Caco-2 (cell line): ENCODE data around the gene SZRD1. TPM values are rescaled to one million over a fixed set of nuclear protein-coding genes. Genes with fewer than 3 reads are reported as not detected.
A peak's percentile ranks its signal among the peaks of the same experiment; 100 is the strongest.

Experiments
- Bru-seq: library from RNA; stranded (reverse); fragments of 400-500 nt; gene quantifications from one replicate; lab custom pipeline; 2021; lab: Mats Ljungman, UMichigan
- BruChase-seq, 2 experiments: library from RNA; stranded (reverse); fragments of 400-500 nt; gene quantifications; one replicate each; lab custom pipeline; 2021; lab: Mats Ljungman, UMichigan
- BruUV-seq: library from RNA; stranded (reverse); fragments of 400-500 nt; replicated peaks from 2 replicates; lab custom pipeline; 2021; lab: Mats Ljungman, UMichigan
- CTCF ChIA-PET: fragments of 300-600 bp; sonication (Branson Sonifier 250); formaldehyde crosslinking; loops from one replicate; lab custom pipeline; 2022; ENCODE audit warnings: antibody characterized with exemption; lab: Charles Lee
- POLR2A ChIA-PET: fragments of 300-600 bp; sonication (Branson Sonifier 250); formaldehyde crosslinking; loops from one replicate; lab custom pipeline; 2022; ENCODE audit warnings: antibody characterized with exemption; lab: Charles Lee
- DNase-seq, 2 experiments: peaks; one replicate each; pipeline versions ENCODE4 v3.0.0 to v3.0.0-alpha.2; 2020 to 2022
- H3K27me3 ChIP-seq: replicated peaks from 2 replicates; pipeline ENCODE4 v1.6.0; 2011; ENCODE audit warnings: low read length; ENCODE audit not compliant: control insufficient read depth, insufficient read depth
- H3K36me3 ChIP-seq: 2 replicates; pipeline ENCODE4 v1.5.1; 2011; ENCODE audit warnings: low read length; ENCODE audit not compliant: control insufficient read depth, insufficient read depth
- H3K4me1 ChIP-seq: fragments of 250-450 bp; sonication (Bioruptor Pico); 2 replicates; pipeline ENCODE4 v1.5.1; 2020; ENCODE audit warnings: mild to moderate bottlenecking
- H3K4me3 ChIP-seq: 2 replicates; pipeline ENCODE4 v1.5.1; 2011; ENCODE audit warnings: low read depth, mild to moderate bottlenecking, control low read depth, low read length
- H3K9me3 ChIP-seq: fragments of 250-450 bp; sonication (Bioruptor Pico); 2 replicates; pipeline ENCODE4 v1.5.1; 2020; ENCODE audit warnings: mild to moderate bottlenecking, moderate library complexity
- H3K27ac Mint-ChIP-seq: one replicate; pipeline ENCODE4 v1.8.0; 2022; ENCODE audit warnings: mixed read lengths; ENCODE audit not compliant: unreplicated experiment
- H3K27me3 Mint-ChIP-seq: one replicate; pipeline ENCODE4 v1.8.0; 2022; ENCODE audit warnings: mixed read lengths; ENCODE audit not compliant: insufficient read depth, unreplicated experiment
- H3K36me3 Mint-ChIP-seq: one replicate; pipeline ENCODE4 v1.8.0; 2022; ENCODE audit warnings: mild to moderate bottlenecking, mixed read lengths; ENCODE audit not compliant: insufficient read depth, unreplicated experiment
- H3K4me1 Mint-ChIP-seq: one replicate; pipeline ENCODE4 v1.8.0; 2022; ENCODE audit warnings: low read depth, mixed read lengths; ENCODE audit not compliant: unreplicated experiment
- H3K4me3 Mint-ChIP-seq: one replicate; pipeline ENCODE4 v1.8.0; 2022; ENCODE audit warnings: mild to moderate bottlenecking, moderate library complexity, mixed read lengths; ENCODE audit not compliant: unreplicated experiment
- H3K9me3 Mint-ChIP-seq: one replicate; pipeline ENCODE4 v1.8.0; 2022; ENCODE audit warnings: mixed read lengths; ENCODE audit not compliant: unreplicated experiment
- CTCF ChIP-seq, 2 experiments: fragments of 200-600 bp in 1 of 2; IDR thresholded peaks; 1 replicate in 1 of 2; 2 replicates in 1 of 2; pipeline versions ENCODE4 v1.5.1 to v1.8.0; 2011 to 2022; ENCODE audit warnings: antibody characterized with exemption in 1 of 2, control low read depth in 1 of 2, inconsistent platforms in 1 of 2, low read depth in 1 of 2, low read length in 1 of 2, mild to moderate bottlenecking in 1 of 2, moderate library complexity in 1 of 2; ENCODE audit not compliant: insufficient read depth in 1 of 2, severe bottlenecking in 1 of 2, unreplicated experiment in 1 of 2
- intact Hi-C: fragments of 100-400 bp; cut with micrococcal nuclease; formaldehyde crosslinking; loops from one replicate; pipeline ENCODE4 v1.10.0; 2022; ENCODE audit not compliant: unreplicated experiment
- long read RNA-seq: library from polyadenylated mRNA; stranded (forward); transcript quantifications from one replicate; pipeline ENCODE4 v2.0.0, GENCODE V29; 2022
- total RNA-seq: library from RNA; stranded (reverse); gene quantifications from 2 replicates; pipeline ENCODE4 v1.2.3, GENCODE V29; 2022

Gene SZRD1
- total RNA-seq, result 93.8 and 98.7 TPM in 2 replicates
- Bru-seq, nascent RNA, result percentile 80 among the genes with signal in this experiment
- percentile 85 among the genes with signal in this experiment for BruChase-seq, experiment 1, labeled RNA remaining after a 2-hour chase
- BruChase-seq, experiment 2, labeled RNA remaining after a 6-hour chase, result percentile 93 among the genes with signal in this experiment
- long read RNA-seq, transcript SZRD1-201 (4 exons, 3,636 nt), result minor isoform, 7 of 79 reads
- long read RNA-seq, transcript SZRD1-210 (3 exons, 3,401 nt), result minor isoform, 18 of 79 reads
- long read RNA-seq, transcript SZRD1-202 (3 exons, 3,447 nt), result major isoform, 19 of 79 reads
- long read RNA-seq, partial matches to known transcripts, result 7 of 79 reads
- long read RNA-seq, other reads (novel, unspliced or antisense), result 27 of 79 reads

GRCh38 chr1:16366722-16367257 lies at the start of gene SZRD1:
TSS of gene SZRD1 (plus strand) at chr1:16367242. CDS start at chr1:16367258, 16 bp downstream.
- no TSS peak for BruUV-seq
- Mint-ChIP-seq H3K9me3 (no peaks in the 10 kb centered on the region), H3K4me1 (peaks cover 8% of the 10 kb centered on the region), H3K4me3 (peak within 1 kb of the TSS; percentile 86), H3K36me3 (peaks cover 25% of the 10 kb centered on the region), H3K27ac (peak within 1 kb of the TSS; percentile 93), H3K27me3 (no peaks in the 10 kb centered on the region)
- no peaks in the 10 kb centered on the region for H3K27me3 ChIP-seq
- H3K36me3 ChIP-seq, result no peaks in the 10 kb centered on the region
- H3K9me3 ChIP-seq, result no peaks in the 10 kb centered on the region
- POLR2A ChIA-PET, result no interaction called here
- H3K4me1 ChIP-seq, result peaks cover 12% of the 10 kb centered on the region
- no peak for TF ChIP-seq CTCF (IDR thresholded peaks at IDR 0.05; ENCODE audit: insufficient read depth in 1 of 2, low read depth in 1 of 2, low read length in 1 of 2, severe bottlenecking in 1 of 2, unreplicated experiment in 1 of 2)
- CTCF ChIA-PET, result interaction anchor here (0.6 to 0.7 kb wide), 2 partner anchors 15 to 288 kb away, joined by 3 to 6 read pairs; partner anchors contain the start of gene FBXO42
- intact Hi-C loops, result loop anchor here (2.0 to 10.0 kb wide), 3 partner anchors 14 to 839 kb away; partner anchors contain the start of genes DNAJC16, FAM131C and FBXO42
- DNase-seq, result peak; percentile 93 to 96
- H3K4me3 ChIP-seq, result peak within 1 kb of the TSS; percentile 78

GRCh38 chr1:16318555-16318954 lies 48.5 kb upstream of the SZRD1 start:
- no TSS peak for BruUV-seq
- Mint-ChIP-seq H3K4me3 (no peak overlapping the region), H3K36me3 (peaks cover 10% of the 10 kb centered on the region), H3K27me3 (no peaks in the 10 kb centered on the region), H3K27ac (no peak overlapping the region), H3K9me3 (no peaks in the 10 kb centered on the region), H3K4me1 (no peaks in the 10 kb centered on the region)
- Histone ChIP-seq H3K27me3 (no peaks in the 10 kb centered on the region), H3K9me3 (no peaks in the 10 kb centered on the region), H3K36me3 (no peaks in the 10 kb centered on the region), H3K4me1 (no peaks in the 10 kb centered on the region), H3K4me3 (no peak overlapping the region)
- ChIA-PET CTCF (no interaction called here), POLR2A (no interaction called here)
- no peak for TF ChIP-seq CTCF (IDR thresholded peaks at IDR 0.05; ENCODE audit: insufficient read depth in 1 of 2, low read depth in 1 of 2, low read length in 1 of 2, severe bottlenecking in 1 of 2, unreplicated experiment in 1 of 2)
- no peak for DNase-seq
- intact Hi-C loops, result no loop called here

GRCh38 chr1:16321176-16321867 lies 45.7 kb upstream of the SZRD1 start:
- no peaks in the 10 kb centered on the region for H3K4me1 ChIP-seq
- H3K36me3 ChIP-seq, result no peaks in the 10 kb centered on the region
- intact Hi-C loops, result no loop called here
- H3K4me3 ChIP-seq, result no peak overlapping the region
- no peak overlapping the region for H3K27ac Mint-ChIP-seq
- DNase-seq, result no peak
- no peak for TF ChIP-seq CTCF (IDR thresholded peaks at IDR 0.05; ENCODE audit: insufficient read depth in 1 of 2, low read depth in 1 of 2, low read length in 1 of 2, severe bottlenecking in 1 of 2, unreplicated experiment in 1 of 2)
- no peaks in the 10 kb centered on the region for H3K9me3 Mint-ChIP-seq
- CTCF ChIA-PET, result no interaction called here
- no peaks in the 10 kb centered on the region for H3K4me1 Mint-ChIP-seq
- POLR2A ChIA-PET, result no interaction called here
- H3K9me3 ChIP-seq, result no peaks in the 10 kb centered on the region
- H3K27me3 Mint-ChIP-seq, result no peaks in the 10 kb centered on the region
- no peaks in the 10 kb centered on the region for H3K27me3 ChIP-seq
- BruUV-seq, result no TSS peak
- H3K4me3 Mint-ChIP-seq, result no peak overlapping the region
- peaks cover 10% of the 10 kb centered on the region for H3K36me3 Mint-ChIP-seq
